Occipital lobe (tissue), 2 donors: ENCODE data around the gene C11orf65. TPM values are rescaled to one million over a fixed set of nuclear protein-coding genes. Genes with fewer than 3 reads are reported as not detected.

Experiments
- DNase-seq: peaks from one replicate; lab custom pipeline; 2025; lab: John Stamatoyannopoulos, UW
- total RNA-seq: library from RNA; depleted of rRNA; stranded (reverse); fragments of >200 nt; gene quantifications from one replicate; pipeline ENCODE4 v1.2.3, GENCODE V29; 2014

Gene C11orf65
- total RNA-seq, 1 donor from 2014 or later, result 0.62 TPM

DNA sequence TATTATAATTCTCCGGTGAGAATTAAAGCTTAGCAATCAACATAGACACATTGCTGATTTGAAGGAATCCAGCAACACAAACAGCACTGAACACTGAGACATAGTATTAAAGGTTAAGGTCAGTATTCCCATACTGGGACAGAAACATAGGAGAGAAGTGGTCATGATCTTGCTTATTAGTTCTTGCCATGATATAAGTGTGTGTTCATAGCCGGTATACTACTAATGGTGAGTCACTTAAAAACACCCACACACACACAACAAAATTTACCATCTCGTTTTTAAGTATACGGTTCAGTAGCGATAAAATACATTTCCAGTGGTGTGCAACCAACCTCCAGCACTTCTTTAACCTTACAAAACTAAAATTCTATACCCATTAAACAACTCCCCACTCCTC, 96.3 kb downstream of the C11orf65 start:
- DNase-seq, result no peak

DNA sequence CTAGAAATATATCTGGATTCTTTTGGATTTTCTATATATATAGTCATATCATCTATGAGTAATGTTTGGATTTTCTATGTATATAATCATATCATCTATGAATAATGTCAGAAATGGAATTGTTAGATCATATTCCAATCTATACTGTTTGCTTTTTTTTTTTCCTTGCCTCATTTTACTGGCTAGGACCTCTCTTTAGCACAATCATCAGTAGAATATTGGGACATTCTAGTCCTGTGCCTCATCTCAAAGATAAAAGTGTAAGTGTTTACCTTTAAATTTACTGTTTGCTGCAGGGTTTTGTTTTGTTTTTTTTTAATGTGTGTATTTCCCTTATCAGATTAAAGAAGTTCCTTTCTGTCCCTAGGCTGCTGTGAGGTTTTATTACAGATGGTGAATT, 97.0 kb downstream of the C11orf65 start:
- DNase-seq, result no peak

DNA sequence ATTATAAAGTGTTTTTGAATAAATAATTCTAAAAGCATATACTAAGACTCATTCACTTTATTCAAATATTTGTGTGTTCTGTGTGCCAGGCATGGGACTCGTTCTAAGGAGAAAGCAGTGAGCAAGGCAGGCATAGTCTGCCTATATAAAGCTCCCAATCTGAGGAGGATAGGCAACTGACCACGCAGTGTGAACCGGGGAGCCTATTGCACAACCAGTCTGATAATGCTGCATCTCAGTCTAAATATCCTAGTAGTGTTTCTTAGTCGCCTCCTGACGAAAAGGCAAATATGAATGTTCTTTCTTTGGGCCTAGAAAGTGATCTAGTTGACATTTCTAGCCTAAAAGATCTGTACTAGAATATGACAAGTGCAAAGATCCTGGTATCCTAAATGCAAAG, 98.3 kb downstream of the C11orf65 start:
- DNase-seq, result no peak

DNA sequence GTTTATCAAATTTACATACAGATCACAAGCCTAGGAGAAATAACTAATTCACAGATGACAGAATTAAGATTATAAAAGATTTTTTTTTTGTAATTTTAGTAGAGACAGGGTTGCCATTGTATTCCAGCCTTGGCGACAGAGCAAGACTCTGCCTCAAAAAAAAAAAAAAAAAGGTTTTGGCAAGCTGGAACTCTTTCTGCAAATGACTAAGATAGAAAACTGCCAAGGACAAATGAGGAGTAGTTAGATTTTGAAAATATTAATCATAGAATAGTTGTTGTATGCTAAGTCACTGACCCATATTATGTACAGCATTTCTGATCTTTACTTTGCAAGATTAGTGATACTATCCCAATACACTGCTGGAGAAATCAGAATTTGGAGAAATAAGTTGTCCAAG, 99.2 kb downstream of the C11orf65 start:
- DNase-seq, result no peak

DNA sequence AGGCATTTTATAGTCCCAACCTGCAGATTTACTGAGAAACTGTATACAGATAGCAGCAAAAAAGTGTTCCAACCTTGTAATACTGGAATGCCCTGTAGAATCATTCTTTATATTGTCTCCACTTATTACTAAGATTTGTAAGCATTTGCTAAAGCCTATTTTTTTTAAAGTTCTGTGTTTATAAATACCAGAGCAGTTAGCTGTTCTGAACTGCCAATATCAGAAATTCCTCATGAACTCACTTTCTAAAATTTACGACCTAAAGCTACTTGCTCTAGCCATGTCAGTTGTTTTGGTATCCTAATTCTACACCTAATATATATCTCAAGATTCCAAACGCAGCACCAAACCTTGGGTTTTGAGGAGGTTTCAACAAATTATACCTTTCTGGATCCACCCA, 103.2 kb downstream of the C11orf65 start:
- DNase-seq, result no peak

DNA sequence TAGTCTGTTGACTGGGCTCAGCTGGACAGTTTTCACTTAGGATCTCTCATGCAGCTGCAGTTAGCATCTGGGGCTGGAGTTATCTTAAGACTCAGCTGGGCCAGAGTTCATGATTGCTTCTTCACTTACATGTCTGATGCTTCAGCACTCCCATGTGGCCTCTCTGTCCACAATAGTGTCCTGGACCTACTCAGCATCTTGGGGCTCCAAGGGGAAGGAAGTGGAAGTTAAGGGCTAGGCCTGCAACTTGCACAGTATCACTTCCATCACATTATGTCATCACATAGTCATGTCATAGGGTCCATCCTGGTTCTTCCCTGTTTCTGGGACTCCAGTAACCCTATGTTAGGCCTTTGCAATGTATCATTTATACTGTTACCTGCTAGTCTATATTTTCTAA, 115.9 kb downstream of the C11orf65 start:
- no peak for DNase-seq

DNA sequence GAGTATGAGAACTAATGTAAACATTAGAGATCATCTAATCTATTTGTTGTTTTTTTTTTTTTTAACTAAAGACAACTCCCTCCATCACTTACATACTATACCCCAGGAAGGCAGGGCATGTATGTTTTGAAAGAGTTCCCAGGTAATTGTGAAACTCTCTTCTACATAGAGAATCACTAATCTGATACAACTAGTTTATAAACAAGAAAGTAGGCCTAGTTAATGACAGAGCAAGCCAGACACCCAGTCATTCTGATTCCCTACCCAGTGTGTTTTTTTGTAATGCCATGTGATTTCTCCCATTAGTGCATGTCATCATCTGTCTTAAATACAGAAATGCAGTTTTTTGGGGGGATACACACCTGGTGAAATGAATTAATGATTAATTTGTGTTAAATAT, 120.9 kb downstream of the C11orf65 start:
- no peak for DNase-seq

DNA sequence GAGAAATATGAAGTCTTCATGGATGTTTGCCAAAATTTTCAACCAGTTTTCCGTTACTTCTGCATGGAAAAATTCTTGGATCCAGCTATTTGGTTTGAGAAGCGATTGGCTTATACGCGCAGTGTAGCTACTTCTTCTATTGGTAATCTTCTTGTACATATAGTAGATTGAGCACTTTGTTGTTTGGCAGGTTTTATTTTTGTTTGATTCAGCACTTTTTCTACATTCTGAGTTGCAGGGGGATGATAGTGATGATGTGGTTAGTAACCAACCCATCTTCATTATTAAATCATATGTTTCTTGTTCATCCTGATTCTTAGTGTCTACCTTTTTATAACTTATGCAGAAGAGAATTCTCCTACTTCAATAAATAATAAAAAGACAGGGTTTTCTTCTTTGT, 121.6 kb downstream of the C11orf65 start:
- no peak for DNase-seq

DNA sequence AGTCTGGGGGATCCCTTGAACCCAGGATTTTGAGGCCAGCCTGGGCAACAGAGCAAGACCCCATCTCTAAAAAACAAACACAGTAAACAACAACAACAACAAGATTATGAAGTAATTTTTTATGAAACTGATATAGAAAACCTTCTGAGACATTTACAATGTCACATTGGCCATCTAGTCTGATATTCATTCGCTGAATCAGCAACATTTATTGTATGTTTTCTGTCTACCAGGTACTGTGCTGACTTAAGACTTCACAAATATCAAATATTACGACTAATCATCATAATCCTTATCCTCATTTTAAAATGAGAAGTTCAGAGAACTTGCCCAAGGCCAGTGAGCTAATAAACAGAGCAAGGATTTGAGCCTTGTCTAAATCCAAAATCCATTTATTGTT, 123.6 kb downstream of the C11orf65 start:
- DNase-seq, result no peak

- DNase-seq, result no peak
Measured at GRCh38 chr11:108341654-108342053, 125.7 kb downstream of the C11orf65 start.

GRCh38 chr11:108340973-108341372, 126.4 kb downstream of the C11orf65 start:
- no peak for DNase-seq

- no peak for DNase-seq
Measured at GRCh38 chr11:108338750-108339149, 128.6 kb downstream of the C11orf65 start.

DNA sequence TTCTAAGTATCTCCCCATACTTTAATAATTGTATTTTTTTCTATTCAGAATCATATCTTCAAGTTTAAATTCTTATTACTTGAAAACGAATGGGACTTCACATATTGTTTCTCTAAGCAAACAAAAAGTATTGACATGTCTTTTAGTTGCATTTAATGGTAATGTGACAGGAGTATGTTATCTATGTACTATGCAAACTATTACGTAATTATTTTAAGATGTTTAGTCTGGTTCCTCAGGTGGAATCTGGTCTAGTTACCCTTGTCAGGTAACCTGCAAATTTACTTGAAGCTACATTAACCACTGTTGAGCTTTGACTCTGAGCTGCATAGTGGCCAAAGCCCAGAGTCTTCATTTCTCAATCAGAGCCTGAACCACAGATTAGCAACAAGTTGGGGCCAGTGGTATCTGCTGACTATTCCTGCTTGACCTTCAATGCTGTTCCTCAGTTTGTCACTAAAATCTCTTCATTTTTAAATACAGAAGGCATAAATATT, 133.9 kb downstream of the C11orf65 start:
- no peak for DNase-seq

Other genes with a start within 250 kb of the C11orf65 start
- 31.2 TPM for gene NPAT, start 244.9 kb downstream of the C11orf65 start, total RNA-seq
- 176 TPM for gene ATM, start 244.5 kb downstream of the C11orf65 start, total RNA-seq
- 9.4 TPM for gene POGLUT3, start 30.9 kb upstream of the C11orf65 start, total RNA-seq
- 3.1 TPM for gene EXPH5, start 126.2 kb upstream of the C11orf65 start, total RNA-seq
- 33.4 TPM for gene DDX10, start 197.5 kb upstream of the C11orf65 start, total RNA-seq